Measurements from ENCODE around the gene GPR179.

Gene GPR179, protein sequence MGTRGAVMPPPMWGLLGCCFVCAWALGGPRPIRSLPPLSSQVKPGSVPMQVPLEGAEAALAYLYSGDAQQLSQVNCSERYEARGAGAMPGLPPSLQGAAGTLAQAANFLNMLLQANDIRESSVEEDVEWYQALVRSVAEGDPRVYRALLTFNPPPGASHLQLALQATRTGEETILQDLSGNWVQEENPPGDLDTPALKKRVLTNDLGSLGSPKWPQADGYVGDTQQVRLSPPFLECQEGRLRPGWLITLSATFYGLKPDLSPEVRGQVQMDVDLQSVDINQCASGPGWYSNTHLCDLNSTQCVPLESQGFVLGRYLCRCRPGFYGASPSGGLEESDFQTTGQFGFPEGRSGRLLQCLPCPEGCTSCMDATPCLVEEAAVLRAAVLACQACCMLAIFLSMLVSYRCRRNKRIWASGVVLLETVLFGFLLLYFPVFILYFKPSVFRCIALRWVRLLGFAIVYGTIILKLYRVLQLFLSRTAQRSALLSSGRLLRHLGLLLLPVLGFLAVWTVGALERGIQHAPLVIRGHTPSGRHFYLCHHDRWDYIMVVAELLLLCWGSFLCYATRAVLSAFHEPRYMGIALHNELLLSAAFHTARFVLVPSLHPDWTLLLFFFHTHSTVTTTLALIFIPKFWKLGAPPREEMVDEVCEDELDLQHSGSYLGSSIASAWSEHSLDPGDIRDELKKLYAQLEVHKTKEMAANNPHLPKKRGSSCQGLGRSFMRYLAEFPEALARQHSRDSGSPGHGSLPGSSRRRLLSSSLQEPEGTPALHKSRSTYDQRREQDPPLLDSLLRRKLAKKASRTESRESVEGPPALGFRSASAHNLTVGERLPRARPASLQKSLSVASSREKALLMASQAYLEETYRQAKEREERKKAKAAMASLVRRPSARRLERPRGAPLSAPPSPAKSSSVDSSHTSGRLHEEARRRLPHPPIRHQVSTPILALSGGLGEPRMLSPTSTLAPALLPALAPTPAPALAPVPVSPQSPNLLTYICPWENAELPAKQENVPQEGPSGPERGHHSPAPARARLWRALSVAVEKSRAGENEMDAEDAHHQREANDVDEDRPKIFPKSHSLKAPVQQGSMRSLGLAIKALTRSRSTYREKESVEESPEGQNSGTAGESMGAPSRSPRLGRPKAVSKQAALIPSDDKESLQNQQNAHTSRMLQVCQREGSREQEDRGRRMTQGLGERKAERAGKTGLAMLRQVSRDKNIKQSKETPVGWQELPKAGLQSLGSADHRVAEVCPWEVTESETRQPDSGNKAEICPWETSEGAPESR (N-terminal part only)

DNA sequence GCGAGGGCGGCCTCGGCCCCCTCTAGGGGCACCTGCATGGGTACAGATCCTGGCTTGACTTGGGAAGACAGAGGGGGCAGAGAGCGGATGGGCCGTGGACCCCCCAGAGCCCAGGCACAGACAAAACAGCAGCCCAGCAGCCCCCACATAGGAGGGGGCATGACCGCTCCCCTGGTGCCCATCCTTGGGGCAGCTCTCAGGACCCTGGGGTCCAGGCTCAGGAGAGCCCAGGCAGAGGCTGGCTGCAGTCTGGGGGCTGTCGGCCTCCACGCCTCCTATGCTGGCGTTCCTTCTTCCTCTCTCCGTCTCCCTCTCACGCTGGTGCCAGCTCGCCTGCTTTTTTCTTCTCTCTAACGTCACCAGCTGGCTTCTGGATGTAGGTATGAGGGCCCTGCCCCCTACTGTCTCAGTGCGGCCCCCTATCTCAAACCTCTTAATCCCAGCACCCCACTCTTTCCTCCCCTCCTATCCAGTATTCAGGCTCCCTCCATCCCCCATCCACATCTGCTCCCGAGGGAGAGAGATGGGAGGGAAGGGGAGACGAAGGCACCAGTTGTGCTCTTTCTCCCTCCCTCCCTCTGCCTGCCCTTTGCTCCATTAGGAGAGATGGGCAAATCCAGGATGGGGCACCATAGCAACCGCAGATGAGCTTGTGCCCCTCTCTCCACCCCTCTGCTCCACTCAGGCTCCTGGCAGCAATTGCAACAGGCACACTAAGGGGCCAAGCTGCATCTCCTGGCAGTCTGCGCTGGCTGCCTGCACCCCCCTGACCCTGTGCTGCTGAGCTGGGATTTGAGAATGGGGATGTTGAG lies at the start of gene GPR179:
TSS of gene GPR179 (minus strand) at position 349 of the 812 bp plus-strand sequence. CDS start at position 182, 167 bp downstream.
- DNase-seq: no peak

- DNase-seq: no peak
These were observed 35.7 kb upstream of the GPR179 start for GRCh38 chr17:38379448-38379847.

DNA sequence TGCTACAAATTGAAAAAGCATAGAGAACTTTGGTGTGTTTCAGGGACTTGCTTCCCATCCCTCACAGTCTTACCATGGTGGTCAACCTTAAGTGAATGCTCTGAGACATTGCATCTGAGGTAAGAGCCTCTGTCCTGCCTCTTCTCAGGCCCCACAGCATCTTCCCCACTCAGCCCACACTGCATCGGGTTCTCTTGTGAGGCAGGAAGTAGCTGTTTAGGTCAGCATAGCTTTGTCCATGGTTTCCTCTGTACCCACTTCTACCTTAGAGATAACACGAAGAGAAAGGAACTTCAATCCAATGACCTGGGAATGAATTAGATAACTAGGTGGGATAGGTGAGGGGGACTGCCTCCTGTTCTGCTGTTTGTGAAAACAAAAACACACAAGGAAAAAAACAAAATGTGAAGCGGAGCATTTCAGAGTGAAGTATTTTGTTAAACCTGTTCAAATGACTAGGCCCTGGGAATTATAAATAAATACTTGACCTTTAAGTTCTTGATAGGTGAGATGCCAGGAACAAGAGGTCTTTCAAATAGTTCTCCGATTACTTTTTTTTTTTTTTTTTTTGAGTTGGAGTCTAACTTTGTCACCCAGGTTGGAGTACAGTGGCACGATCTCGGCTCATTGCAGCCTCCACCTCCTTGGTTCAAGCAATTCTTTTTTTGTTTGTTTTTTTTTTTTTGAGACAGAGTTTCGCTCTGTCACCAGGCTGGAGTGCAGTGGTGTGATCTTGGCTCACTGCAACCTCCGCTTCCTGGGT lies 25.5 kb upstream of the GPR179 start:
- no peak for DNase-seq

DNA sequence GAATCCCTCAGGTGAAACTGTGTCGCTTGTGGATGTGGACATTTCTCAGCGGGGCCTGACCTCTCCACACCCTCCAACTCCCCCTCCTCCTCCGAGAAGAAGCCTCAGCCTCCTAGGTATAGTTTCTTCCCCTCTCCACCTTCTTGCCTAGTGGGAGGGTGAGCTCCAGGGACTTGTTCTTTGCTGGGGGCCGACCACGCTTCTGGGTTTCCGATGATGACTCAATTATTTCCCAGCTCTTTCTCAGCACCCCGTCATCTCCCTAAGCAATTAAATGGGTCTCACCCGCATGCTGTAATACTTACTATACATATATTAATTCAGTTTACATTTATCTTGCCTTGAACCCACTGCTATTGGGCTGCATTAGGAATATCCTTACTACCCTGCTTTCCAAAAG lies 21.0 kb upstream of the GPR179 start:
- DNase-seq: no peak

DNA sequence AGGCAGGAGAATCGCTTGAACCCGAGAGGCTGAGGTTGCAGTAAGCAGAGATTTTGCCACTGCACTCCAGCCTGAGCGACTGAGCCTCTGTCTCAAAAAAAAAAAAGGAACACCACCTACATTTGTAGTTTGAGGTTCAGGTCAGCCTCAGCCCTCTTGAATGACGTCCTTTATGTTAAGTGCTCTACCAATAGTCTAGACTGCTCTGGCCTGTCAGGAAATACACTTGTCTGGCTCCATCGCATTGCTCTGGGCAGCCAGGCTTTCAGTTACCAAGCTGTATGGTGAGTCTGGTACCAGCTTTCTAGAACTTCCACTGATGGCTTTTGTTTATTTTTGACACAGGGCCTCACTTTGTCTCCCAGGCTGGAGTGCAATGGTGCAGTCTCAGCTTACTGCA lies 19.3 kb upstream of the GPR179 start:
- DNase-seq: no peak

DNA sequence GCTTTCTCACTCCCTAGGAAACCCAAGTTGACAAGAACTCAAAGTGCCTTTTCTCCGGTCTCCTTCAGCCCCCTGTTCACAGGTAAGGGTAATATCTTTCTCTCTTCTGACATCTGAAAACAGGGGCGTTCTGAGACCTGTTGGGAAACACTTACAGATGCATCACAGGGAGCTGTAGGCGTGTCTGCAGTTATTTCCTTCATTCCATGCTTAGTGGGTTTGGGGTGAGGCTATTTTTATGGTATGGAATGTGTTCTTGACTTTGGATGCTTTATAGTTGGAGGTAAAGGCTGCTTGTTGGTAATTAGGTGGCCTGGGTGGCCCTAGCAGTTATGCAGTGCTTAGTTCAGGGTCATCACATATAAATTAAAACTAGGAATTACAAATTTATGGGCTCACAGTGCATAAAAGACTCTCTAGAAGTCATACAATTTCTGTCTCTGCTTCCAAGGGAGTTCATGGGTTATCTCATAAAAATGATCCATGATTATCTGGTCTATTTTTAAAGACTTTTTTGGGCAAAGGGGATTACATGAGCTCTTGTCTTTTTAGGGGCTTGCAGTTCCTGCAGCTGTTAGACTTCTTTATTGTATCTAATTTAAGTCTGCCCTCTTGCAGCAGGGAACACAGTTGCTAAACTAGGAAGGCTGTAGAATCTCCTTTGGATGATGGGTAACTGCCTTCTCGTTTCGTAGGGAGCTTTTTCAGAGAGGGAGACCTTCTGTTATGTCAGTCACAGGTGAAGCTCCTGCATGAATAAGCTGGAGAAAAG lies 18.1 kb upstream of the GPR179 start:
- no peak for DNase-seq

DNA sequence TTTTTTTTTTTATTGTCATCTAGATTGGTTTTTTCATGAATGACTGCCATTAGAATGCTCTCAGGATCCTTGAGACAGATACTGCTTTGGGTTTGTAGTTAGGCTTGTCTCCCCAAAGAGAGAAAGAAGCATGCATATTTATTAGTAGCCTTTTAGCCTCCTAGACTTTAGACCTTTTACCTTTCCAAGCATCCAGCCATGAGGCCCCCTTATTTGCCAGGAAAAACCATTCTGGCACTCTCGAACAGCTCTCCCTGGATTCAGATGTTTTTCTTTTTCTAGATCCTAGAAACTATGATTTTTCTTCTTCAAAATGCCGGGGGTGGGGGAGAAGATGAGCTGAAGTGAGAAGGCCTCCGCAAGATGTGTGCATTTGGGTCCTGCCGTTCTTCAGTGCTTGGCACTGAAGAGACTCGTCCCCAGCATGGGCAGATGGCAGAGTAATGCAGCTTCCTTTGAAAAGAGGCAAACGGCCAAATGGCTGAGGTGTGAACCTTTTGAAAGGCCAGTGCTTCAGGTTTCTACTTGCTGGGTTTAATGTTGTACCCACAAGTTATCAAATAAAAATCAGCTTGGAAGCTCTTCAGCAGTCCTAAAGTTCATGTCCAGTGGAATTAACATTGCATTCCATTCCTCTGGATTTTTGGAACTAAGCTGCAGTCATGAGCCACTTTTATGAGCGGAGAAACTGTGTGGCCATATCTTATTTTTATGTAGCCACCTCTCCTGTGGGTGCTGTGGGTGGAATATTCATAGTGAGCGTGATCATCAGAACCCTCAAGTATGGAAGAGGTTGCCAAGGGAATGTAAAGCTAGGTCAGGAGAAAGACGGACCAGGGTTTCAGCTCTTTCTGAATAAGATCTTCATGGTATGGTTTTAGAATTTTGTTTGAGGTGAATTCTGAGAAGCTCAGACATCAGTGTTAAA lies 15.1 kb upstream of the GPR179 start:
- no peak for DNase-seq

DNA sequence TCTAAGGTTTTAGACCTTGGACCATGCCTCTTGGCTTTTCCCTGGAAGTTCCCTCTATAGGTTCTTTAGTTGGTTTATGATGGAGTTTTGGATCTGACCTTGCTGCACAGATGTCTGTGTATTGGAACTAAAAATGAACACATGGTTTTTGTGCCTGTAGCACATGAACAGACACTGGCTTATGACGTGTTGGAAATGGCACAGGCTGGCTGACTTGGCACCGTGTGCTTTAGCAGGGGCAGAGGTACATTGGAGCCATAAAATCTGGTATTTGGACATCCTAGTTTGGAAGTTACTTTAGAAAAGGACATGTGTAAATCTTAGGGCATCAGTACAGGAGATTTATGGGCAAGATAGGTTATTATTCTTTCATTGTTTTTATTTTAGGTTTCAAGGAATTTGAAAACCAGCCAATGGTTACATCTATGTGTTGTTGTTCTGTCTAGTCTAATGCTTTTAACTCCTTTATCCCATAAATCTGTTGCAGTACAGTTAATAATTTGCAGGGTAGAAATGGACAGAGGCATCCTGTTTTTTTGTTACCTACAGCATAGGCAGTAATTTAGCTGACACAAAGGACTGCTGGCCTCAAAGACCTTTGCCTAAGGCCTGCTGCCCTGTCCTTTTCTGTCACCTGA lies 13.8 kb upstream of the GPR179 start:
- DNase-seq: no peak

DNA sequence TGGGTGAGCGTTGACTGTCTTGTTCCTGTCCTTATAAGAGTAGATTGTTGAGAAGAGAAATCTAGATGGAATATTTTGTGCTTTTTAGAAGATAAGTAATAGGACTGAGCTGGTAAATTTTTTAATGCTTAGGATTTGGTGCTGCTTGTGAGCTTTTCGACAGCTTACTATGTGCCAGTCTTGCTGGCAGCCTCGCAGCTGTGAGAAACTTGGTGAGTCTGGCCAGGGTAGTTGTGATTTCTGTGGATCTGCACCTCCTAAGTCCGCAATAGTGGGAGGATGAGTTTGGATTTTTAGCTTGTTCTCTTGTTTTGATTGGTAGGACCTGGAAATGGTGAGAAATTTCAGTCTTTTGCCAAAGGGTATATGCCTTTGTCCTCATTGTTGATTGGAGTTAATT lies 11.5 kb upstream of the GPR179 start:
- no peak for DNase-seq

GRCh38 chr17:38354466-38354865 lies 10.7 kb upstream of the GPR179 start:
- DNase-seq: no peak

- no peak for DNase-seq
These were observed 9.9 kb upstream of the GPR179 start for GRCh38 chr17:38353668-38354067.

DNA sequence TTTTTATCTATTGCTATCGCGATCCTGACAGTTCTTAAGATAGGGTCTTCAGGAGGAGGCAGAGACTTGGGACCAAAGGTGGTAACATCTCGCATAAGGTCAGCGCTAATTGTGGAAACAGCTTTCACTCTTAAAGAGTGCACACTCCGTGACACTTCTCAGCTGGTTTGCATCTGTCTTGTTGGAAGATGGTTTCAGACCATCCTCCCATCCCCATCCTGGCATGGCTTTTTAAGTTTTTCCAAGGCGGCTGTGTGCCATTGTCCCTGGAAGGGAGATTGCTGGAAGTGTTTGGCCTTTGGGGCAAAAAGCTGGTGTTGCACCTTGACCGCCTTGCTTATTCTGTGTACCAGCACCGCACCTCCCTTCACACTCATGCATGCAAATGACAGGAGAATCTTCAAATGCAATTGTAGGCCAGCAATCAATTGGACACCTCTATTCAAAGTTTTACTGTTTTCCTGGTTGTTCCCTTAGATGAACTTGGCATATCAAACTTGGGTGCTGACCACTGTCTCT lies 9.4 kb upstream of the GPR179 start:
- DNase-seq: no peak

DNA sequence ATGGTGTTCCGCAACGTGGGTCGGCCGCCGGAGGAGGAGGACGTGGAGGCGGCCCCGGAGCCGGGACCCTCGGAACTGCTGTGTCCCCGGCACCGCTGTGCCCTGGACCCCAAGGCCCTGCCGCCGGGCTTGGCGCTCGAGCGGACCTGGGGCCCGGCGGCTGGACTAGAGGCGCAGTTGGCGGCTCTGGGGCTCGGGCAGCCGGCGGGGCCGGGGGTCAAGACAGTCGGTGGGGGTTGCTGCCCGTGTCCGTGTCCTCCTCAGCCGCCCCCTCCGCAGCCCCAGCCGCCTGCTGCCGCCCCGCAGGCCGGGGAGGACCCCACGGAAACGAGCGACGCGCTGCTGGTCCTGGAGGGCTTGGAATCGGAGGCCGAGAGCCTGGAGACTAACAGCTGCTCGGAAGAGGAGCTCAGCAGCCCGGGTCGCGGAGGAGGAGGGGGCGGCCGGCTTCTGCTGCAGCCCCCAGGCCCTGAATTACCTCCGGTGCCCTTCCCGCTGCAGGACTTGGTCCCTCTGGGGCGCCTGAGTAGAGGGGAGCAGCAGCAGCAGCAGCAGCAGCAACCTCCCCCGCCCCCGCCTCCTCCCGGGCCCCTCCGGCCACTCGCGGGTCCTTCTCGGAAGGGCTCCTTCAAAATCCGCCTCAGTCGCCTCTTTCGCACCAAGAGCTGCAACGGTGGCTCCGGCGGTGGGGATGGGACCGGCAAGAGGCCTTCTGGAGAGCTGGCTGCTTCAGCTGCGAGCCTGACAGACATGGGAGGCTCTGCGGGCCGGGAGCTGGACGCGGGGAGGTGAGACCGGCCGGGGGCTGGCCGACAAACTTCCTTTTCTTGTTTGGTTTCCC lies 8.7 kb upstream of the GPR179 start:
- DNase-seq: no peak

- peak; percentile 80 for DNase-seq
These were observed 7.9 kb upstream of the GPR179 start, which contains the start of gene SOCS7 for GRCh38 chr17:38351412-38352222. Gene SOCS7, plus strand, starts transcription at chr17:38351844. Its CDS starts 209 bp downstream, at chr17:38352053.

GRCh38 chr17:38350035-38350434 lies 6.3 kb upstream of the GPR179 start:
- no peak for DNase-seq

GRCh38 chr17:38349097-38349730 lies 5.5 kb upstream of the GPR179 start:
- peak; percentile 66 for DNase-seq

All from NCI-H748 treated with DMSO at 0.1 percent for 48 hours (cell line).